ENCODE measurements around the gene DISP2. TPM values are rescaled to one million over a fixed set of nuclear protein-coding genes. Genes with fewer than 3 reads are reported as not detected.

The DISP2 gene
- total and polyA plus RNA-seq, 2 experiments from 2014 or later: 1.3 to 2.2 TPM

DNA sequence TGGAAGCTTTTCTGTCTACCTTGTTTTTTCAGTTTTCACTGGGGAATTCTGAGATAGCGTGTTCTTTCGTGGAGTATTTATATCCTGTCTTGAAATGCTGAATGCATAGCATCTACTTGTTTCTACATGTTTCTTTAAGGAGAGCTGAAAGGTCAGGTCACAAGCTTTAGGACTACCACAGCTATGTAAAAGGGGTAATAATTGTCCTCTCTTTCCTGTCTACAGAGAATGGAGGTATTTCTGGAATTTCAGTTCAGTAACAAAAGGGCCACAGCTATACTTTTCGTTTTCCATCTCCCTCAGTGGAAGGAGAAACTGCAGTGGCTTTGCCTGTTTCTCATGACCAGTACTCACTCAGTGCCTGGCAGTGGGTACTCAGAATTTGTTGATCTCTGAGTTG, 29.8 kb upstream of the DISP2 start:
- Histone ChIP-seq H3K79me2 (replicated peaks; ENCODE audit: insufficient read depth) (peaks cover 21% of the 10 kb centered on the region), H3F3A (replicated peaks; ENCODE audit: low read depth) (peaks cover 13% of the 10 kb centered on the region; the same call in 1 of the 2 replicates), H3K4me1 (ENCODE audit: insufficient read depth) (peaks cover 50% of the 10 kb centered on the region), H4K20me1 (replicated peaks; ENCODE audit: insufficient read depth) (peaks cover 10% of the 10 kb centered on the region), H2AFZ (no peak overlapping the region), H3K4me3 (peak overlapping the region; percentile 34), H3K4me2 (peak overlapping the region; percentile 89), H3K36me3 (ENCODE audit: insufficient read depth) (no peaks in the 10 kb centered on the region), H3K9me2 (ENCODE audit: insufficient read depth) (0 out of 2 replicates have a peak, but pooled peaks cover 2% of the 10 kb centered on the region), H3K27ac (ENCODE audit: low read depth) (peak overlapping the region; percentile 33; the same call in 1 of the 2 replicates), H3K27me3 (ENCODE audit: insufficient read depth) (peaks cover 14% of the 10 kb centered on the region)
- Mint-ChIP-seq H3K4me1 (peaks cover 52% of the 10 kb centered on the region), H3K27me3 (ENCODE audit: insufficient read depth, low read depth, poor library complexity) (peaks cover 15% of the 10 kb centered on the region), H3K9me3 (no peaks in the 10 kb centered on the region), H3K27ac (peak overlapping the region; percentile 19), H3K36me3 (ENCODE audit: low read depth) (peaks cover 24% of the 10 kb centered on the region), H3K4me3 (peak overlapping the region; percentile 62)
- DNase-seq (ENCODE audit: low spot score): peak; percentile 35
- TF ChIP-seq, protein P1, sequence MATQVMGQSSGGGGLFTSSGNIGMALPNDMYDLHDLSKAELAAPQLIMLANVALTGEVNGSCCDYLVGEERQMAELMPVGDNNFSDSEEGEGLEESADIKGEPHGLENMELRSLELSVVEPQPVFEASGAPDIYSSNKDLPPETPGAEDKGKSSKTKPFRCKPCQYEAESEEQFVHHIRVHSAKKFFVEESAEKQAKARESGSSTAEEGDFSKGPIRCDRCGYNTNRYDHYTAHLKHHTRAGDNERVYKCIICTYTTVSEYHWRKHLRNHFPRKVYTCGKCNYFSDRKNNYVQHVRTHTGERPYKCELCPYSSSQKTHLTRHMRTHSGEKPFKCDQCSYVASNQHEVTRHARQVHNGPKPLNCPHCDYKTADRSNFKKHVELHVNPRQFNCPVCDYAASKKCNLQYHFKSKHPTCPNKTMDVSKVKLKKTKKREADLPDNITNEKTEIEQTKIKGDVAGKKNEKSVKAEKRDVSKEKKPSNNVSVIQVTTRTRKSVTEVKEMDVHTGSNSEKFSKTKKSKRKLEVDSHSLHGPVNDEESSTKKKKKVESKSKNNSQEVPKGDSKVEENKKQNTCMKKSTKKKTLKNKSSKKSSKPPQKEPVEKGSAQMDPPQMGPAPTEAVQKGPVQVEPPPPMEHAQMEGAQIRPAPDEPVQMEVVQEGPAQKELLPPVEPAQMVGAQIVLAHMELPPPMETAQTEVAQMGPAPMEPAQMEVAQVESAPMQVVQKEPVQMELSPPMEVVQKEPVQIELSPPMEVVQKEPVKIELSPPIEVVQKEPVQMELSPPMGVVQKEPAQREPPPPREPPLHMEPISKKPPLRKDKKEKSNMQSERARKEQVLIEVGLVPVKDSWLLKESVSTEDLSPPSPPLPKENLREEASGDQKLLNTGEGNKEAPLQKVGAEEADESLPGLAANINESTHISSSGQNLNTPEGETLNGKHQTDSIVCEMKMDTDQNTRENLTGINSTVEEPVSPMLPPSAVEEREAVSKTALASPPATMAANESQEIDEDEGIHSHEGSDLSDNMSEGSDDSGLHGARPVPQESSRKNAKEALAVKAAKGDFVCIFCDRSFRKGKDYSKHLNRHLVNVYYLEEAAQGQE (IDR thresholded peaks at IDR 0.05; ENCODE audit: unreplicated experiment): no peak
- TF ChIP-seq CREB1 (CRISPR knock-in tag; IDR thresholded peaks at IDR 0.05; ENCODE audit: low read depth) (no peak), ZNF114 (CRISPR knock-in tag; IDR thresholded peaks at IDR 0.05) (no peak), EZH2 (IDR thresholded peaks at IDR 0.05; ENCODE audit: low read depth, unreplicated experiment) (no peak), ZNF331 (CRISPR knock-in tag; IDR thresholded peaks at IDR 0.05; ENCODE audit: low read depth) (no peak), NANOG (IDR thresholded peaks at IDR 0.05; ENCODE audit: borderline replicate concordance) (no peak), EZH2phosphoT487 (IDR thresholded peaks at IDR 0.05; ENCODE audit: unreplicated experiment) (no peak), JUNB (IDR thresholded peaks at IDR 0.05; ENCODE audit: unreplicated experiment) (no peak), STAT1 (IDR thresholded peaks at IDR 0.05; ENCODE audit: unreplicated experiment) (no peak), POLR2AphosphoS5 (IDR thresholded peaks at IDR 0.05; ENCODE audit: low read depth) (no peak)
- TF ChIP-seq, protein P2, sequence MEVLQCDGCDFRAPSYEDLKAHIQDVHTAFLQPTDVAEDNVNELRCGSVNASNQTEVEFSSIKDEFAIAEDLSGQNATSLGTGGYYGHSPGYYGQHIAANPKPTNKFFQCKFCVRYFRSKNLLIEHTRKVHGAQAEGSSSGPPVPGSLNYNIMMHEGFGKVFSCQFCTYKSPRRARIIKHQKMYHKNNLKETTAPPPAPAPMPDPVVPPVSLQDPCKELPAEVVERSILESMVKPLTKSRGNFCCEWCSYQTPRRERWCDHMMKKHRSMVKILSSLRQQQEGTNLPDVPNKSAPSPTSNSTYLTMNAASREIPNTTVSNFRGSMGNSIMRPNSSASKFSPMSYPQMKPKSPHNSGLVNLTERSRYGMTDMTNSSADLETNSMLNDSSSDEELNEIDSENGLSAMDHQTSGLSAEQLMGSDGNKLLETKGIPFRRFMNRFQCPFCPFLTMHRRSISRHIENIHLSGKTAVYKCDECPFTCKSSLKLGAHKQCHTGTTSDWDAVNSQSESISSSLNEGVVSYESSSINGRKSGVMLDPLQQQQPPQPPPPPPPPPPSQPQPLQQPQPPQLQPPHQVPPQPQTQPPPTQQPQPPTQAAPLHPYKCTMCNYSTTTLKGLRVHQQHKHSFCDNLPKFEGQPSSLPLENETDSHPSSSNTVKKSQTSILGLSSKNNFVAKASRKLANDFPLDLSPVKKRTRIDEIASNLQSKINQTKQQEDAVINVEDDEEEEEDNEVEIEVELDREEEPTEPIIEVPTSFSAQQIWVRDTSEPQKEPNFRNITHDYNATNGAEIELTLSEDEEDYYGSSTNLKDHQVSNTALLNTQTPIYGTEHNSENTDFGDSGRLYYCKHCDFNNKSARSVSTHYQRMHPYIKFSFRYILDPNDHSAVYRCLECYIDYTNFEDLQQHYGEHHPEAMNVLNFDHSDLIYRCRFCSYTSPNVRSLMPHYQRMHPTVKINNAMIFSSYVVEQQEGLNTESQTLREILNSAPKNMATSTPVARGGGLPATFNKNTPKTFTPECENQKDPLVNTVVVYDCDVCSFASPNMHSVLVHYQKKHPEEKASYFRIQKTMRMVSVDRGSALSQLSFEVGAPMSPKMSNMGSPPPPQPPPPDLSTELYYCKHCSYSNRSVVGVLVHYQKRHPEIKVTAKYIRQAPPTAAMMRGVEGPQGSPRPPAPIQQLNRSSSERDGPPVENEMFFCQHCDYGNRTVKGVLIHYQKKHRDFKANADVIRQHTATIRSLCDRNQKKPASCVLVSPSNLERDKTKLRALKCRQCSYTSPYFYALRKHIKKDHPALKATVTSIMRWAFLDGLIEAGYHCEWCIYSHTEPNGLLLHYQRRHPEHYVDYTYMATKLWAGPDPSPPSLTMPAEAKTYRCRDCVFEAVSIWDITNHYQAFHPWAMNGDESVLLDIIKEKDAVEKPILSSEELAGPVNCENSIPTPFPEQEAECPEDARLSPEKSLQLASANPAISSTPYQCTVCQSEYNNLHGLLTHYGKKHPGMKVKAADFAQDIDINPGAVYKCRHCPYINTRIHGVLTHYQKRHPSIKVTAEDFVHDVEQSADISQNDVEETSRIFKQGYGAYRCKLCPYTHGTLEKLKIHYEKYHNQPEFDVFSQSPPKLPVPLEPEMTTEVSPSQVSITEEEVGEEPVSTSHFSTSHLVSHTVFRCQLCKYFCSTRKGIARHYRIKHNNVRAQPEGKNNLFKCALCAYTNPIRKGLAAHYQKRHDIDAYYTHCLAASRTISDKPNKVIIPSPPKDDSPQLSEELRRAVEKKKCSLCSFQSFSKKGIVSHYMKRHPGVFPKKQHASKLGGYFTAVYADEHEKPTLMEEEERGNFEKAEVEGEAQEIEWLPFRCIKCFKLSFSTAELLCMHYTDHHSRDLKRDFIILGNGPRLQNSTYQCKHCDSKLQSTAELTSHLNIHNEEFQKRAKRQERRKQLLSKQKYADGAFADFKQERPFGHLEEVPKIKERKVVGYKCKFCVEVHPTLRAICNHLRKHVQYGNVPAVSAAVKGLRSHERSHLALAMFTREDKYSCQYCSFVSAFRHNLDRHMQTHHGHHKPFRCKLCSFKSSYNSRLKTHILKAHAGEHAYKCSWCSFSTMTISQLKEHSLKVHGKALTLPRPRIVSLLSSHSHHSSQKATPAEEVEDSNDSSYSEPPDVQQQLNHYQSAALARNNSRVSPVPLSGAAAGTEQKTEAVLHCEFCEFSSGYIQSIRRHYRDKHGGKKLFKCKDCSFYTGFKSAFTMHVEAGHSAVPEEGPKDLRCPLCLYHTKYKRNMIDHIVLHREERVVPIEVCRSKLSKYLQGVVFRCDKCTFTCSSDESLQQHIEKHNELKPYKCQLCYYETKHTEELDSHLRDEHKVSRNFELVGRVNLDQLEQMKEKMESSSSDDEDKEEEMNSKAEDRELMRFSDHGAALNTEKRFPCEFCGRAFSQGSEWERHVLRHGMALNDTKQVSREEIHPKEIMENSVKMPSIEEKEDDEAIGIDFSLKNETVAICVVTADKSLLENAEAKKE (CRISPR knock-in tag; IDR thresholded peaks at IDR 0.05): no peak
- TF ChIP-seq, protein P3, sequence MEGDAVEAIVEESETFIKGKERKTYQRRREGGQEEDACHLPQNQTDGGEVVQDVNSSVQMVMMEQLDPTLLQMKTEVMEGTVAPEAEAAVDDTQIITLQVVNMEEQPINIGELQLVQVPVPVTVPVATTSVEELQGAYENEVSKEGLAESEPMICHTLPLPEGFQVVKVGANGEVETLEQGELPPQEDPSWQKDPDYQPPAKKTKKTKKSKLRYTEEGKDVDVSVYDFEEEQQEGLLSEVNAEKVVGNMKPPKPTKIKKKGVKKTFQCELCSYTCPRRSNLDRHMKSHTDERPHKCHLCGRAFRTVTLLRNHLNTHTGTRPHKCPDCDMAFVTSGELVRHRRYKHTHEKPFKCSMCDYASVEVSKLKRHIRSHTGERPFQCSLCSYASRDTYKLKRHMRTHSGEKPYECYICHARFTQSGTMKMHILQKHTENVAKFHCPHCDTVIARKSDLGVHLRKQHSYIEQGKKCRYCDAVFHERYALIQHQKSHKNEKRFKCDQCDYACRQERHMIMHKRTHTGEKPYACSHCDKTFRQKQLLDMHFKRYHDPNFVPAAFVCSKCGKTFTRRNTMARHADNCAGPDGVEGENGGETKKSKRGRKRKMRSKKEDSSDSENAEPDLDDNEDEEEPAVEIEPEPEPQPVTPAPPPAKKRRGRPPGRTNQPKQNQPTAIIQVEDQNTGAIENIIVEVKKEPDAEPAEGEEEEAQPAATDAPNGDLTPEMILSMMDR (conservative IDR thresholded peaks at IDR 0.05; ENCODE audit: low read depth in 2 of 2): no peak
- TF ChIP-seq, protein P4, sequence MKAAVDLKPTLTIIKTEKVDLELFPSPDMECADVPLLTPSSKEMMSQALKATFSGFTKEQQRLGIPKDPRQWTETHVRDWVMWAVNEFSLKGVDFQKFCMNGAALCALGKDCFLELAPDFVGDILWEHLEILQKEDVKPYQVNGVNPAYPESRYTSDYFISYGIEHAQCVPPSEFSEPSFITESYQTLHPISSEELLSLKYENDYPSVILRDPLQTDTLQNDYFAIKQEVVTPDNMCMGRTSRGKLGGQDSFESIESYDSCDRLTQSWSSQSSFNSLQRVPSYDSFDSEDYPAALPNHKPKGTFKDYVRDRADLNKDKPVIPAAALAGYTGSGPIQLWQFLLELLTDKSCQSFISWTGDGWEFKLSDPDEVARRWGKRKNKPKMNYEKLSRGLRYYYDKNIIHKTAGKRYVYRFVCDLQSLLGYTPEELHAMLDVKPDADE (IDR thresholded peaks at IDR 0.05): no peak
- no peak for ATAC-seq

Data from GM23338 (cell line).